Neural cell (in vitro differentiated cells): ENCODE results near the gene CUX1. TPM values are rescaled to one million over a fixed set of nuclear protein-coding genes. Genes with fewer than 3 reads are reported as not detected.

Experiments used
- H2AFZ ChIP-seq: fragments of 200-600, 300-800 bp; sonication (generic), shearing (Covaris generic); 2 replicates; pipeline ENCODE4 v1.6.0; 2014; ENCODE audit warnings: low read depth, mild to moderate bottlenecking, antibody characterized with exemption, low read length, moderate library complexity
- H3F3A ChIP-seq: fragments of 200-600 bp; shearing (Covaris generic); 2 replicates; pipeline ENCODE4 v1.6.1; 2016; ENCODE audit warnings: mild to moderate bottlenecking, moderate library complexity, mixed read lengths, antibody characterized with exemption, low read length; ENCODE audit not compliant: insufficient read depth, poor library complexity, severe bottlenecking
- H3K27ac ChIP-seq: fragments of 200-600, 300-800 bp; sonication (generic), shearing (Covaris generic); 2 replicates; pipeline ENCODE4 v1.5.1; 2014; ENCODE audit warnings: mild to moderate bottlenecking, low read length, moderate library complexity
- H3K27me3 ChIP-seq: fragments of 300-800, 200-600 bp; sonication (generic), shearing (Covaris generic); 2 replicates; pipeline ENCODE4 v1.6.0; 2014; ENCODE audit warnings: mild to moderate bottlenecking, low read depth, low read length, moderate library complexity; ENCODE audit not compliant: insufficient read depth
- H3K36me3 ChIP-seq: fragments of 300-800, 200-600 bp; sonication (generic), shearing (Covaris generic); 2 replicates; pipeline ENCODE4 v1.5.1; 2014; ENCODE audit warnings: mild to moderate bottlenecking, antibody characterized with exemption, low read length, moderate library complexity; ENCODE audit not compliant: insufficient read depth
- H3K4me2 ChIP-seq: fragments of 300-800, 200-600 bp; sonication (generic), shearing (Covaris generic); 2 replicates; pipeline ENCODE4 v1.6.0; 2014; ENCODE audit warnings: mild to moderate bottlenecking, low read length
- H3K4me3 ChIP-seq: fragments of 300-800, 200-600 bp; sonication (generic), shearing (Covaris generic); 2 replicates; pipeline ENCODE4 v1.5.1; 2014; ENCODE audit warnings: mild to moderate bottlenecking, low read length, moderate library complexity
- H3K79me2 ChIP-seq: fragments of 200-600 bp; shearing (Covaris generic); replicated peaks from 2 replicates; pipeline ENCODE4 v1.6.0; 2014; ENCODE audit warnings: mild to moderate bottlenecking, low read length, moderate library complexity; ENCODE audit not compliant: insufficient read depth
- H3K9ac ChIP-seq: fragments of 300-800, 200-600 bp; sonication (generic), shearing (Covaris generic); 2 replicates; pipeline ENCODE4 v1.6.1; 2016; ENCODE audit warnings: mild to moderate bottlenecking, low read length, mixed read lengths
- H3K9me2 ChIP-seq: fragments of 200-600 bp; shearing (Covaris generic); 2 replicates; pipeline ENCODE4 v1.6.1; 2016; ENCODE audit warnings: mild to moderate bottlenecking, low read length, mixed read lengths; ENCODE audit not compliant: insufficient read depth
- H3K9me3 ChIP-seq: fragments of 200-600, 300-800 bp; sonication (generic), shearing (Covaris generic); 2 replicates; pipeline ENCODE4 v1.6.1; 2016; ENCODE audit warnings: mild to moderate bottlenecking, mixed run types, low read length, moderate library complexity, mixed read lengths
- H4K20me1 ChIP-seq: fragments of 200-600 bp; shearing (Covaris generic); 2 replicates; pipeline ENCODE4 v1.6.1; 2016; ENCODE audit warnings: mild to moderate bottlenecking, mixed run types; ENCODE audit not compliant: insufficient read depth
- CTCF ChIP-seq: fragments of 450-650 bp; IDR thresholded peaks from 2 replicates; pipeline ENCODE4 v1.5.1; 2014; ENCODE audit warnings: antibody characterized with exemption, mild to moderate bottlenecking, moderate library complexity; ENCODE audit not compliant: poor library complexity, severe bottlenecking
- EP300 ChIP-seq: fragments of 450-650 bp; conservative IDR thresholded peaks from 2 replicates; pipeline ENCODE4 v1.6.1; 2014; ENCODE audit warnings: antibody characterized with exemption, mild to moderate bottlenecking, moderate library complexity; ENCODE audit not compliant: poor library complexity, severe bottlenecking
- EZH2 ChIP-seq: fragments of 200-600, 300-800 bp; shearing (Covaris generic), sonication (generic); IDR thresholded peaks from 2 replicates; pipeline ENCODE4 v1.6.1; 2014; ENCODE audit warnings: antibody characterized with exemption, low read length, borderline replicate concordance, mild to moderate bottlenecking; ENCODE audit not compliant: insufficient read depth, poor library complexity, severe bottlenecking
- MXI1 ChIP-seq: fragments of 450-650 bp; conservative IDR thresholded peaks from 2 replicates; pipeline ENCODE4 v1.6.1; 2014; ENCODE audit warnings: antibody characterized with exemption, mild to moderate bottlenecking; ENCODE audit not compliant: poor library complexity, severe bottlenecking
- POLR2AphosphoS5 ChIP-seq: IDR thresholded peaks from 2 replicates; pipeline ENCODE4 v1.6.1; 2012
- RAD21 ChIP-seq: fragments of 450-650 bp; conservative IDR thresholded peaks from 2 replicates; pipeline ENCODE4 v1.6.1; 2014; ENCODE audit warnings: antibody characterized with exemption, mild to moderate bottlenecking, moderate library complexity
- REST ChIP-seq: IDR thresholded peaks from 2 replicates; pipeline ENCODE4 v1.6.1; 2012; ENCODE audit warnings: borderline replicate concordance
- SMC3 ChIP-seq: fragments of 450-650 bp; conservative IDR thresholded peaks from 2 replicates; pipeline ENCODE4 v1.6.1; 2014; ENCODE audit warnings: antibody characterized with exemption, mild to moderate bottlenecking, moderate library complexity; ENCODE audit not compliant: poor library complexity
- TAF1 ChIP-seq: IDR thresholded peaks from 2 replicates; pipeline ENCODE4 v1.6.1; 2012; ENCODE audit warnings: low read depth
- polyA plus RNA-seq: library from polyadenylated mRNA; depleted of rRNA; stranded (reverse); fragments of >200 nt; gene quantifications from 2 replicates; pipeline ENCODE4 v1.2.3, GENCODE V29; 2014

CUX1 gene
- polyA plus RNA-seq, 1 donor from 2014 or later: 26.6 TPM

GRCh38 chr7:102055181-102055976 is 238.0 kb downstream of the CUX1 start:
- H3K9me2 ChIP-seq: no peaks in the 10 kb centered on the region
- TF ChIP-seq REST (no peak), CTCF (no peak), POLR2AphosphoS5 (no peak), EZH2 (no peak), SMC3 (no peak), EP300 (no peak), TAF1 (no peak), RAD21 (no peak), MXI1 (no peak)
- H3K27ac ChIP-seq: no peak overlapping the region
- no peaks in the 10 kb centered on the region for H3K36me3 ChIP-seq
- H3K4me3 ChIP-seq: no peak overlapping the region
- no peak overlapping the region for H2AFZ ChIP-seq
- H3F3A ChIP-seq: no peaks in the 10 kb centered on the region
- no peaks in the 10 kb centered on the region for H3K79me2 ChIP-seq
- no peaks in the 10 kb centered on the region for H4K20me1 ChIP-seq
- H3K4me2 ChIP-seq: no peak overlapping the region
- no peaks in the 10 kb centered on the region for H3K27me3 ChIP-seq
- no peak overlapping the region for H3K9ac ChIP-seq
- H3K9me3 ChIP-seq: peaks cover 6% of the 10 kb centered on the region

GRCh38 chr7:102059524-102059923 is 242.1 kb downstream of the CUX1 start:
- no peak overlapping the region for H3K4me2 ChIP-seq
- no peak for TF ChIP-seq EZH2
- TF ChIP-seq MXI1: no peak
- no peak for TF ChIP-seq EP300
- no peak for TF ChIP-seq REST
- no peak for TF ChIP-seq CTCF
- TF ChIP-seq POLR2AphosphoS5: no peak
- no peak for TF ChIP-seq SMC3
- TF ChIP-seq RAD21: no peak
- no peak for TF ChIP-seq TAF1
- no peak overlapping the region for H3K4me3 ChIP-seq
- no peaks in the 10 kb centered on the region for H3K9me2 ChIP-seq
- no peak overlapping the region for H2AFZ ChIP-seq
- H3F3A ChIP-seq: no peaks in the 10 kb centered on the region
- H3K36me3 ChIP-seq: no peaks in the 10 kb centered on the region
- no peaks in the 10 kb centered on the region for H3K27me3 ChIP-seq
- H3K79me2 ChIP-seq: no peaks in the 10 kb centered on the region
- H3K9me3 ChIP-seq: peaks cover under 1% of the 10 kb centered on the region
- H3K9ac ChIP-seq: no peak overlapping the region
- no peak overlapping the region for H3K27ac ChIP-seq
- no peaks in the 10 kb centered on the region for H4K20me1 ChIP-seq
